H1 (cell line): Measurements from ENCODE around the gene CAD. TPM values are rescaled to one million over a fixed set of nuclear protein-coding genes. Genes with fewer than 3 reads are reported as not detected.

ENCODE experiments used
- CTCF ChIA-PET: fragments of 300-600 bp; sonication (Branson Sonifier 250); formaldehyde crosslinking; loops from one replicate; lab custom pipeline; 2021; ENCODE audit not compliant: partially characterized antibody; lab: Charles Lee
- POLR2A ChIA-PET: fragments of 300-600 bp; sonication (Branson Sonifier 250); formaldehyde crosslinking; loops from one replicate; lab custom pipeline; 2021; ENCODE audit warnings: inconsistent platforms; ENCODE audit not compliant: partially characterized antibody; lab: Charles Lee
- DNase-seq, 2 experiments: peaks; one replicate each; pipeline versions ENCODE4 v3.0.0 to v3.0.0-alpha.2; 2010 to 2022; ENCODE audit warnings: low spot score in 2 of 2, low read depth in 1 of 2, mixed read lengths in 1 of 2
- FAIRE-seq: peaks from 2 replicates; lab custom pipeline; 2011; peaks lifted over from hg19 to GRCh38; lab: Jason Lieb, UNC
- H2AFZ ChIP-seq: 2 replicates; pipeline ENCODE4 v1.8.1; 2012; ENCODE audit warnings: low read length, inconsistent platforms
- H2AK5ac ChIP-seq: 2 replicates; pipeline ENCODE4 v1.6.1; 2013; ENCODE audit warnings: low read depth, low read length
- H2BK120ac ChIP-seq: replicated peaks from 2 replicates; pipeline ENCODE3; 2013; ENCODE audit warnings: low read depth, low read length, inconsistent platforms
- H2BK12ac ChIP-seq: 2 replicates; pipeline ENCODE4 v1.6.1; 2013; ENCODE audit warnings: low read depth, low read length
- H2BK15ac ChIP-seq: 2 replicates; pipeline ENCODE4 v1.6.1; 2013; ENCODE audit warnings: low read length
- H2BK20ac ChIP-seq: 2 replicates; pipeline ENCODE4 v1.6.1; 2013; ENCODE audit warnings: low read length
- H2BK5ac ChIP-seq: 2 replicates; pipeline ENCODE4 v1.6.1; 2013; ENCODE audit warnings: low read depth, low read length
- H3K14ac ChIP-seq: 2 replicates; pipeline ENCODE4 v1.6.1; 2013; ENCODE audit warnings: inconsistent platforms; ENCODE audit not compliant: insufficient read length
- H3K18ac ChIP-seq: 2 replicates; pipeline ENCODE4 v1.6.1; 2013; ENCODE audit warnings: low read length; ENCODE audit errors: extremely low read depth
- H3K23ac ChIP-seq: 2 replicates; pipeline ENCODE4 v1.6.1; 2013; ENCODE audit warnings: inconsistent platforms; ENCODE audit not compliant: insufficient read length
- H3K23me2 ChIP-seq: 2 replicates; pipeline ENCODE4 v1.6.1; 2013; ENCODE audit warnings: low read depth, low read length
- H3K27ac ChIP-seq: 2 replicates; pipeline ENCODE4 v1.6.1; 2011; ENCODE audit warnings: low read depth, low read length, inconsistent platforms
- H3K27me3 ChIP-seq, 4 experiments: replicated peaks in 1 of 4; 1 replicate in 1 of 4; 2 replicates in 3 of 4; pipeline versions ENCODE4 v1.6.1 to v1.8.1; 2011 to 2013; ENCODE audit warnings: low read length in 3 of 4, mild to moderate bottlenecking in 3 of 4, inconsistent platforms in 2 of 4, mixed read lengths in 2 of 4, moderate library complexity in 1 of 4; ENCODE audit not compliant: control insufficient read depth in 3 of 4, insufficient read depth in 3 of 4; ENCODE audit errors: extremely low read depth in 1 of 4
- H3K36me3 ChIP-seq, 4 experiments: 2 replicates each; pipeline versions ENCODE4 v1.6.1 to v1.8.1; 2011 to 2013; ENCODE audit warnings: mild to moderate bottlenecking in 4 of 4, low read length in 3 of 4, moderate library complexity in 2 of 4, control low read depth in 1 of 4, inconsistent platforms in 1 of 4; ENCODE audit not compliant: insufficient read depth in 4 of 4, control insufficient read depth in 2 of 4
- H3K4ac ChIP-seq: replicated peaks from 2 replicates; pipeline ENCODE3; 2013; ENCODE audit warnings: low read length, low read depth, mixed read lengths, inconsistent platforms; ENCODE audit not compliant: insufficient read length
- H3K4me1 ChIP-seq, 4 experiments: replicated peaks in 1 of 4; 1 replicate in 1 of 4; 2 replicates in 3 of 4; pipeline versions ENCODE4 v1.6.1 to v1.8.1; 2011 to 2013; ENCODE audit warnings: low read length in 3 of 4, inconsistent platforms in 2 of 4, mixed read lengths in 1 of 4; ENCODE audit not compliant: insufficient read depth in 4 of 4, control insufficient read depth in 3 of 4
- H3K4me2 ChIP-seq, 2 experiments: 2 replicates each; pipeline versions ENCODE4 v1.6.1 to v1.8.1; 2011 to 2013; ENCODE audit warnings: low read depth in 2 of 2, low read length in 2 of 2, control low read depth in 1 of 2, inconsistent platforms in 1 of 2, mild to moderate bottlenecking in 1 of 2; ENCODE audit not compliant: insufficient read depth in 1 of 2
- H3K4me3 ChIP-seq, 4 experiments: fragments of 200-600, 300-600 bp in 1 of 4; sonication (generic), shearing (Covaris generic), sonication (Bioruptor Twin) in 1 of 4; 2 replicates each; pipeline versions ENCODE4 v1.5.1 to v1.8.1; 2011 to 2016; ENCODE audit warnings: low read length in 4 of 4, low read depth in 3 of 4, control low read depth in 2 of 4, inconsistent platforms in 2 of 4, mild to moderate bottlenecking in 2 of 4, mixed read lengths in 1 of 4, moderate library complexity in 1 of 4; ENCODE audit not compliant: insufficient read depth in 2 of 4; ENCODE audit errors: extremely low read depth in 1 of 4
- H3K56ac ChIP-seq: replicated peaks from 2 replicates; pipeline ENCODE3; 2013; ENCODE audit warnings: low read depth, mild to moderate bottlenecking, mixed read lengths, low read length, inconsistent platforms; ENCODE audit not compliant: insufficient read length
- H3K79me1 ChIP-seq: 2 replicates; pipeline ENCODE4 v1.6.1; 2013; ENCODE audit warnings: low read depth, low read length, control low read depth
- H3K79me2 ChIP-seq, 2 experiments: 2 replicates each; pipeline versions ENCODE4 v1.6.1 to v1.8.1; 2012 to 2013; ENCODE audit warnings: low read length in 2 of 2, mild to moderate bottlenecking in 2 of 2, inconsistent platforms in 1 of 2; ENCODE audit not compliant: insufficient read depth in 2 of 2, control insufficient read depth in 1 of 2
- H3K9ac ChIP-seq, 4 experiments: replicated peaks in 1 of 4; 1 replicate in 1 of 4; 2 replicates in 3 of 4; pipeline versions ENCODE4 v1.6.1 to v1.8.1; 2011 to 2013; ENCODE audit warnings: low read depth in 3 of 4, low read length in 3 of 4, control low read depth in 2 of 4, mild to moderate bottlenecking in 2 of 4, moderate library complexity in 2 of 4, inconsistent platforms in 1 of 4; ENCODE audit errors: extremely low read depth in 1 of 4
- H3K9me3 ChIP-seq, 2 experiments: 2 replicates each; pipeline versions ENCODE4 v1.6.1 to v1.8.1; 2012 to 2013; ENCODE audit warnings: mild to moderate bottlenecking in 2 of 2, moderate library complexity in 2 of 2, control low read depth in 1 of 2, inconsistent platforms in 1 of 2, low read depth in 1 of 2, low read length in 1 of 2, mixed read lengths in 1 of 2; ENCODE audit not compliant: insufficient read depth in 2 of 2
- H4K20me1 ChIP-seq, 2 experiments: replicated peaks in 1 of 2; 2 replicates each; pipeline versions ENCODE3 to v1.8.1; 2011 to 2013; ENCODE audit warnings: inconsistent platforms in 2 of 2, low read length in 2 of 2, mild to moderate bottlenecking in 1 of 2; ENCODE audit not compliant: insufficient read depth in 2 of 2, control insufficient read depth in 1 of 2
- H4K5ac ChIP-seq: 2 replicates; pipeline ENCODE4 v1.6.1; 2013; ENCODE audit warnings: low read length, low read depth, mixed read lengths, inconsistent platforms; ENCODE audit not compliant: insufficient read length
- H4K8ac ChIP-seq: 2 replicates; pipeline ENCODE4 v1.8.0; 2013; ENCODE audit warnings: mild to moderate bottlenecking, moderate library complexity, low read length, inconsistent platforms; ENCODE audit not compliant: insufficient read depth; ENCODE audit errors: extremely low read depth
- H4K91ac ChIP-seq: replicated peaks from 2 replicates; pipeline ENCODE3; 2013; ENCODE audit warnings: low read length, mixed read lengths, inconsistent platforms; ENCODE audit not compliant: insufficient read length
- BRCA1 ChIP-seq: IDR thresholded peaks from 2 replicates; pipeline ENCODE4 v1.6.1; 2012; ENCODE audit warnings: low read depth, low read length, improper control_type of control experiment
- CTBP2 ChIP-seq: IDR thresholded peaks from 2 replicates; pipeline ENCODE4 v1.7.0; 2011; ENCODE audit warnings: borderline replicate concordance, mild to moderate bottlenecking, moderate library complexity, mixed read lengths, low read length; ENCODE audit not compliant: insufficient read depth, insufficient read length
- EGR1 ChIP-seq: IDR thresholded peaks from 2 replicates; pipeline ENCODE4 v1.6.1; 2011; ENCODE audit warnings: low read depth, low read length, borderline replicate concordance
- EP300 ChIP-seq, 2 experiments: IDR thresholded peaks; 1 replicate in 1 of 2; 2 replicates in 1 of 2; pipeline ENCODE4 v1.6.1; 2011 to 2012; ENCODE audit warnings: low read depth in 2 of 2, low read length in 2 of 2, mild to moderate bottlenecking in 2 of 2, borderline replicate concordance in 1 of 2, inconsistent platforms in 1 of 2, moderate library complexity in 1 of 2
- GABPA ChIP-seq: IDR thresholded peaks from 2 replicates; pipeline ENCODE4 v1.6.1; 2011; ENCODE audit warnings: mild to moderate bottlenecking, low read length, moderate library complexity, borderline replicate concordance; ENCODE audit not compliant: insufficient read depth
- HDAC6 ChIP-seq: IDR thresholded peaks from one replicate; pipeline ENCODE4 v1.7.1; 2012; ENCODE audit warnings: low read depth, mild to moderate bottlenecking, inconsistent platforms, low read length, moderate library complexity
- JUND ChIP-seq: IDR thresholded peaks from 2 replicates; pipeline ENCODE4 v1.6.1; 2011; ENCODE audit warnings: mild to moderate bottlenecking, improper control_type of control experiment, low read length
- SP2 ChIP-seq: IDR thresholded peaks from 2 replicates; pipeline ENCODE4 v1.6.1; 2012; ENCODE audit warnings: mild to moderate bottlenecking, low read length, inconsistent platforms
- YY1 ChIP-seq: IDR thresholded peaks from 2 replicates; pipeline ENCODE4 v1.6.1; 2011; ENCODE audit warnings: low read depth, mild to moderate bottlenecking, low read length
- WGBS, 2 experiments: shearing (Covaris generic) in 1 of 2; methylation state at CpG; one replicate each; pipeline versions ENCODE4 v1.1.6 to v1.1.7; 2013 to 2015; ENCODE audit warnings: low lambda C conversion rate in 2 of 2, mixed read lengths in 2 of 2, inconsistent platforms in 1 of 2, low coverage in 1 of 2, missing lambda C conversion rate in 1 of 2; ENCODE audit not compliant: insufficient replicate concordance in 2 of 2, insufficient coverage in 1 of 2, insufficient read length in 1 of 2; ENCODE audit errors: extremely low coverage in 1 of 2, missing lambda C conversion rate in 1 of 2; 5-methylcytosine and 5-hydroxymethylcytosine counted together
- polyA plus RNA-seq, 7 experiments: library from polyadenylated mRNA; depleted of rRNA in 3 of 7; stranded (reverse) in 5 of 7; unstranded in 2 of 7; fragments of >200 nt in 5 of 7; fragments of 200-250 nt in 2 of 7; gene quantifications; 1 replicate in 5 of 7; 2 replicates in 1 of 7; 4 replicates in 1 of 7; pipeline versions ENCODE4 v1.2.1 to v1.2.3, GENCODE V29; 2011 to 2013; ENCODE audit warnings: missing spikeins in 2 of 7, mixed read lengths in 2 of 7
- total RNA-seq: library from RNA; stranded (reverse); fragmentation: NEBNext Ultra II Directional; extraction: Animal tissue kit (Norgen Biotek cat#: 25700); gene quantifications from 2 replicates; pipeline ENCODE4 v1.2.1, GENCODE V29; 2021

Gene CAD
- total and polyA plus RNA-seq, 2 of the 8 experiments (the other 6 are each of a cell fraction or from before 2014, with no cell fraction given) = 130 to 146 TPM

DNA sequence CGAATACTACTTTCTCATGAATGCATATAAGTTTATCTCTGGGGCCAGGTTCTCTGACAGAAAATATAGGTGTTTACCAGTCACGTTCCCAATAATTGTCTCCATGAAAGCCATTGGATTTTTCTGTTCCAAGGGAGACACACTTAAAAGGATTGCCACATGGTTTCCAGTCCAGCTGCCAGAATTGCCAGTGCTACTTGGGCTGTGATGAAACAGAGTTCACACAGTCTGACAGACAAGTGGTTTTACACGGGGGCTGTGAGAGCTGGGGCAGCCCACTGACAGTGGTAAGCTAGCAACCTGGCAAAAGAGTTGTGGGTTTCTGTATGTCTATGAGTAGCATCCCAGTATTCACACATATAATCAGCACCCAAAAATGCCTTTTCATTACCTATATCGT is 33.1 kb upstream of the CAD start:
- Histone ChIP-seq H2BK12ac (no peak overlapping the region), H2BK120ac (no peak overlapping the region), H3K23ac (no peak overlapping the region), H2BK5ac (no peak overlapping the region), H3K27me3 (no peaks in the 10 kb centered on the region), H2BK15ac (no peak overlapping the region), H3K56ac (no peak overlapping the region), H3K4me1 (no peaks in the 10 kb centered on the region), H3K36me3 (no peaks in the 10 kb centered on the region), H2BK20ac (no peak overlapping the region), H3K9ac (no peak overlapping the region), H4K5ac (no peak overlapping the region), H3K79me2 (no peaks in the 10 kb centered on the region), H4K20me1 (no peaks in the 10 kb centered on the region), H2AFZ (no peak overlapping the region), H4K91ac (no peak overlapping the region), H3K9me3 (no peaks in the 10 kb centered on the region), H3K79me1 (no peaks in the 10 kb centered on the region), H3K23me2 (no peaks in the 10 kb centered on the region), H4K8ac (no peak overlapping the region), H2AK5ac (no peak overlapping the region), H3K4ac (no peak overlapping the region), H3K4me2 (no peak overlapping the region), H3K27ac (no peak overlapping the region), H3K4me3 (no peak overlapping the region), H3K14ac (no peak overlapping the region), H3K18ac (no peak overlapping the region)
- WGBS, 2 experiments = 81% methylated on average over 4 of the region's 4 CpGs; no CpG with 5 or more reads in 1 of the 2 experiments
- POLR2A ChIA-PET = no interaction called here
- CTCF ChIA-PET = interaction anchor here (0.7 to 5.1 kb wide), 5 partner anchors 9 to 98 kb away, joined by 3 to 38 read pairs (median 14); partner anchors contain the start of gene TRIM54
- FAIRE-seq = no peak
- TF ChIP-seq EGR1 = no peak
- no peak for TF ChIP-seq EP300 (IDR thresholded peaks at IDR 0.05; ENCODE audit: borderline replicate concordance in 1 of 2, low read depth in 2 of 2, low read length in 2 of 2)
- TF ChIP-seq HDAC6 = no peak
- TF ChIP-seq YY1 = no peak
- TF ChIP-seq GABPA = no peak
- no peak for TF ChIP-seq CTBP2
- TF ChIP-seq SP2 = no peak
- no peak for TF ChIP-seq BRCA1
- TF ChIP-seq JUND = no peak
- no peak for DNase-seq
